H1 (cell line): ENCODE measurements around the gene WASHC4.

ENCODE experiments used
- CEBPB ChIP-seq: IDR thresholded peaks from 2 replicates; pipeline ENCODE4 v1.6.1; 2012; ENCODE audit warnings: low read depth, low read length
- CHD2 ChIP-seq: IDR thresholded peaks from 2 replicates; pipeline ENCODE4 v1.6.1; 2012; ENCODE audit warnings: low read length, improper control_type of control experiment
- EP300 ChIP-seq, 2 experiments: IDR thresholded peaks; 1 replicate in 1 of 2; 2 replicates in 1 of 2; pipeline ENCODE4 v1.6.1; 2011 to 2012; ENCODE audit warnings: low read depth in 2 of 2, low read length in 2 of 2, mild to moderate bottlenecking in 2 of 2, borderline replicate concordance in 1 of 2, inconsistent platforms in 1 of 2, moderate library complexity in 1 of 2
- GTF2F1 ChIP-seq: IDR thresholded peaks from 2 replicates; pipeline ENCODE4 v1.6.1; 2012; ENCODE audit warnings: low read depth, low read length, improper control_type of control experiment, borderline replicate concordance
- MAFK ChIP-seq: IDR thresholded peaks from 2 replicates; pipeline ENCODE4 v1.6.1; 2012; ENCODE audit warnings: low read depth, mild to moderate bottlenecking, improper control_type of control experiment, low read length
- NRF1 ChIP-seq: IDR thresholded peaks from 2 replicates; pipeline ENCODE4 v1.6.1; 2011; ENCODE audit warnings: mild to moderate bottlenecking, low read depth, low read length, improper control_type of control experiment
- POLR2AphosphoS5 ChIP-seq: IDR thresholded peaks from 2 replicates; pipeline ENCODE4 v1.6.1; 2011; ENCODE audit warnings: low read depth, low read length
- POU5F1 ChIP-seq: IDR thresholded peaks from 2 replicates; pipeline ENCODE4 v1.6.1; 2011; ENCODE audit warnings: low read depth, mild to moderate bottlenecking, low read length, moderate library complexity
- RAD21 ChIP-seq, 2 experiments: IDR thresholded peaks in 1 of 2; conservative IDR thresholded peaks in 1 of 2; 2 replicates each; pipeline ENCODE4 v1.6.1; 2011; ENCODE audit warnings: low read depth in 2 of 2, low read length in 2 of 2, improper control_type of control experiment in 1 of 2, inconsistent platforms in 1 of 2, mild to moderate bottlenecking in 1 of 2, moderate library complexity in 1 of 2
- RFX5 ChIP-seq: IDR thresholded peaks from 2 replicates; pipeline ENCODE4 v1.6.1; 2011; ENCODE audit warnings: low read depth, low read length, improper control_type of control experiment, borderline replicate concordance
- TEAD4 ChIP-seq: IDR thresholded peaks from 2 replicates; pipeline ENCODE4 v1.6.1; 2012; ENCODE audit warnings: low read depth, low read length, inconsistent platforms, mixed read lengths
- YY1 ChIP-seq: IDR thresholded peaks from 2 replicates; pipeline ENCODE4 v1.6.1; 2011; ENCODE audit warnings: low read depth, mild to moderate bottlenecking, low read length
- TF ChIP-seq, protein P1 (sequence below), 3 experiments: IDR thresholded peaks; 1 replicate in 2 of 3; 2 replicates in 1 of 3; pipeline versions ENCODE4 v1.5.1 to v1.6.1; 2011; ENCODE audit warnings: low read length in 3 of 3, mild to moderate bottlenecking in 3 of 3, inconsistent platforms in 2 of 3, low read depth in 1 of 3, moderate library complexity in 1 of 3; ENCODE audit not compliant: insufficient read depth in 1 of 3; ENCODE audit errors: control extremely low read depth in 1 of 3

DNA sequence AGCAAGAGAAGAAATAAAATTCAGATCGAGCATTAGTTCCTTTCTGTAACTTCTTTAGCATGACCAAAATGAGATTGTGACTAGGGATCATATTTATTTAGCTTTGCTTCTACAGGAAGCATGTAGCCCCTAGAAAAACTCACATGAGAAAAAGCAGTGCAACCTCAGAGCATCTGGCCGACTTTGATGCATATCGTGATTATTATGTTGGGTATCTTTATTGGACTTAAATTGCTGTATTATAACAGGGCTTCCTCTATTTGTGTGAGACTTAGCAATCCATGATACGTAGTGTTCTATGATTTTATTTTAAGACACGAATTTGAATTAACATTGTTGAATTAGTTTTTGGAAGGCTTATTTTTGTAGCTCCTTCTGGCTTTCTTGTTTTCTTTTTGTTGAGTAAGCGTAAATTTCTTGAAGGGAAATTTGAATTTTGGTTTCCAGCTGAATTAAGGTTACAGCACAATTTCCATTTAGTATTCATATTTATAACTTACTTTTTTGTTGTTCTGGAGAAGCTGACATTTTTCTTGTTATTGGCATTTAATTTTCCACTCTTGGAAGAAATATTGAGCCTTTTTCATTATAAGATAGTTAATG, 33.9 kb downstream of the WASHC4 start:
- TF ChIP-seq RAD21 (IDR thresholded peaks at IDR 0.05 in 1 of 2, conservative IDR thresholded peaks at IDR 0.05 in 1 of 2; ENCODE audit: low read depth in 2 of 2, low read length in 2 of 2) (no peak), YY1 (no peak), MAFK (no peak), TEAD4 (no peak), CHD2 (no peak), GTF2F1 (no peak), EP300 (IDR thresholded peaks at IDR 0.05; ENCODE audit: borderline replicate concordance in 1 of 2, low read depth in 2 of 2, low read length in 2 of 2) (no peak), CEBPB (no peak), POLR2AphosphoS5 (no peak), POU5F1 (no peak), RFX5 (no peak), NRF1 (no peak)
- TF ChIP-seq, protein P1, sequence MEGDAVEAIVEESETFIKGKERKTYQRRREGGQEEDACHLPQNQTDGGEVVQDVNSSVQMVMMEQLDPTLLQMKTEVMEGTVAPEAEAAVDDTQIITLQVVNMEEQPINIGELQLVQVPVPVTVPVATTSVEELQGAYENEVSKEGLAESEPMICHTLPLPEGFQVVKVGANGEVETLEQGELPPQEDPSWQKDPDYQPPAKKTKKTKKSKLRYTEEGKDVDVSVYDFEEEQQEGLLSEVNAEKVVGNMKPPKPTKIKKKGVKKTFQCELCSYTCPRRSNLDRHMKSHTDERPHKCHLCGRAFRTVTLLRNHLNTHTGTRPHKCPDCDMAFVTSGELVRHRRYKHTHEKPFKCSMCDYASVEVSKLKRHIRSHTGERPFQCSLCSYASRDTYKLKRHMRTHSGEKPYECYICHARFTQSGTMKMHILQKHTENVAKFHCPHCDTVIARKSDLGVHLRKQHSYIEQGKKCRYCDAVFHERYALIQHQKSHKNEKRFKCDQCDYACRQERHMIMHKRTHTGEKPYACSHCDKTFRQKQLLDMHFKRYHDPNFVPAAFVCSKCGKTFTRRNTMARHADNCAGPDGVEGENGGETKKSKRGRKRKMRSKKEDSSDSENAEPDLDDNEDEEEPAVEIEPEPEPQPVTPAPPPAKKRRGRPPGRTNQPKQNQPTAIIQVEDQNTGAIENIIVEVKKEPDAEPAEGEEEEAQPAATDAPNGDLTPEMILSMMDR (IDR thresholded peaks at IDR 0.05; ENCODE audit: control extremely low read depth in 1 of 3, insufficient read depth in 1 of 3, low read depth in 1 of 3, low read length in 3 of 3) = no peak
